ENCODE results near the gene C1QL1. TPM values are rescaled to one million over a fixed set of nuclear protein-coding genes. Genes with fewer than 3 reads are reported as not detected.

The C1QL1 gene
- total RNA-seq, 1 experiment from 2014 or later, result 3.5 TPM

DNA sequence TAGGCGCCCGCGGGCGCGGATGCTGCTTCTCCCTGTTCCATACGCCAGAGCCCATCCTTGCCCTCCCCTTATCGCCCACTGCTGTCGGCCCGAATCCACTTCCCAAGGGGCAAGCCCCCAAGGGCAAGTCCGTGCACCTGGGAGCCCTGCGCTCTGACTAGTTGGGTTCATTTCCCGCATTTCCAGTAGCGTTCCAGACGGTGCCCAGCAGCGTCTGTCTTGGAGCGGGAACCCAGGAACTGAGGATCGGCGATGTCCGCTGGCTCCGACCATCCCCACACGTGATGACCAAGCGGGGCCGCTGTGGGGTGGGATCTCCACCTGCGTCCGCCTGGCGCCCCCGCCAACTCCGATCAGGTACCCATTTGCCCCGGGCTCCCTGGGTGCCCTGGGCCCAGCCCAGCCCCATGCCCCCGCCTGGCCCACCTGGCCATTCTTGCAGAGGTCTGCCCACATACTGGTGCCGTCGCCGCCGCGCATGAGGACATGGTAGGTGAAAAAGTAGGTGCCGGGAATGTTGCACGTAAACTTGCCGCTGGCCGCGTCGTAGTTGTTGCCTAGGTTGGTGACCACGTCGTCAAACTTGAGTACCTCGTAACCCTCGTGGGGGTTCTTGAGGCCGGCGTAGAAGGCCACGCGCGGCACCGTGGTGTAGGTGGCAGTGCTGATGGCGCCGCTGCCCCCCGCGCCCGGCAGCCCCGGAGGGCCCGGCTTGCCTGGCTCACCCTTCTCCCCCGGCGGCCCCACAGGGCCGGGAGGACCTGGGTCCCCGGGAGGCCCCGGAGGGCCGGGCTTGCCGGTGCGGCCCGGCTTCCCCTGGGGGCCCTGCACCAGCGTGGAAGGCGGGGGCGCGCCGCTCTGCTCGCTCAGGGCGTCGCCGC, 837 bp downstream of the C1QL1 start:
- Histone ChIP-seq H3K4me3 (replicated peaks in 1 of 2; ENCODE audit: low read depth in 1 of 2, low read length in 2 of 2) (no peak overlapping the region), H3K27ac (ENCODE audit: low read depth, low read length) (no peak overlapping the region), H3K4me2 (ENCODE audit: low read length) (no peak overlapping the region), H3K9me3 (ENCODE audit: control insufficient read depth in 1 of 2, insufficient read depth in 1 of 2, low read depth in 1 of 2, low read length in 2 of 2) (no peaks in the 10 kb centered on the region), H3K79me2 (ENCODE audit: insufficient read depth, low read length) (no peaks in the 10 kb centered on the region), H3K4me1 (ENCODE audit: control insufficient read depth in 1 of 2, insufficient read depth in 2 of 2, low read length in 2 of 2) (peaks cover 6 to 14% of the 10 kb centered on the region in 2 experiments), H3K27me3 (ENCODE audit: insufficient read depth, low read length) (no peaks in the 10 kb centered on the region), H3K36me3 (ENCODE audit: control insufficient read depth in 1 of 2, insufficient read depth in 2 of 2, low read length in 2 of 2) (no peaks in the 10 kb centered on the region), H4K20me1 (ENCODE audit: insufficient read depth) (no peaks in the 10 kb centered on the region), H3K9me2 (ENCODE audit: insufficient read depth) (no peaks in the 10 kb centered on the region), H2AFZ (ENCODE audit: low read depth, low read length, poor library complexity, severe bottlenecking) (no peak overlapping the region), H3K9ac (ENCODE audit: low read length) (no peak overlapping the region)
- ChIA-PET CTCF (no interaction called here), RAD21 (ENCODE audit: low non-redundant PET in 1 of 2, low total read pairs in 2 of 2, uncharacterized antibody in 2 of 2, unreplicated experiment in 2 of 2) (no interaction called here), POLR2A (no interaction called here)
- TF ChIP-seq SRF (IDR thresholded peaks at IDR 0.05; ENCODE audit: low read depth) (no peak), RAD21 (IDR thresholded peaks at IDR 0.05; ENCODE audit: low read depth) (no peak), ZNF274 (IDR thresholded peaks at IDR 0.05; ENCODE audit: low read depth, low read length) (no peak), SIN3A (IDR thresholded peaks at IDR 0.05; ENCODE audit: low read depth) (no peak), CBX3 (IDR thresholded peaks at IDR 0.05; ENCODE audit: low read depth) (no peak), POLR2AphosphoS5 (IDR thresholded peaks at IDR 0.05; ENCODE audit: low read depth, low read length) (no peak), YY1 (IDR thresholded peaks at IDR 0.05; ENCODE audit: extremely low read depth, insufficient replicate concordance, low read depth, low read length) (no peak), SP1 (IDR thresholded peaks at IDR 0.05; ENCODE audit: low read depth) (no peak), TCF7L2 (IDR thresholded peaks at IDR 0.05; ENCODE audit: borderline replicate concordance, extremely low read depth, insufficient read depth, insufficient read length) (no peak), CEBPB (IDR thresholded peaks at IDR 0.05; ENCODE audit: low read depth) (no peak), JUND (IDR thresholded peaks at IDR 0.05) (no peak), FOSL1 (IDR thresholded peaks at IDR 0.05; ENCODE audit: low read depth) (no peak), ELF1 (IDR thresholded peaks at IDR 0.05; ENCODE audit: borderline replicate concordance, low read depth) (no peak), ZFX (IDR thresholded peaks at IDR 0.05) (no peak), EZH2 (IDR thresholded peaks at IDR 0.05) (no peak), EZH2phosphoT487 (IDR thresholded peaks at IDR 0.05; ENCODE audit: borderline replicate concordance) (no peak)
- TF ChIP-seq, protein P1, sequence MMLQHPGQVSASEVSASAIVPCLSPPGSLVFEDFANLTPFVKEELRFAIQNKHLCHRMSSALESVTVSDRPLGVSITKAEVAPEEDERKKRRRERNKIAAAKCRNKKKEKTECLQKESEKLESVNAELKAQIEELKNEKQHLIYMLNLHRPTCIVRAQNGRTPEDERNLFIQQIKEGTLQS (IDR thresholded peaks at IDR 0.05), result no peak
- TF ChIP-seq, protein P2, sequence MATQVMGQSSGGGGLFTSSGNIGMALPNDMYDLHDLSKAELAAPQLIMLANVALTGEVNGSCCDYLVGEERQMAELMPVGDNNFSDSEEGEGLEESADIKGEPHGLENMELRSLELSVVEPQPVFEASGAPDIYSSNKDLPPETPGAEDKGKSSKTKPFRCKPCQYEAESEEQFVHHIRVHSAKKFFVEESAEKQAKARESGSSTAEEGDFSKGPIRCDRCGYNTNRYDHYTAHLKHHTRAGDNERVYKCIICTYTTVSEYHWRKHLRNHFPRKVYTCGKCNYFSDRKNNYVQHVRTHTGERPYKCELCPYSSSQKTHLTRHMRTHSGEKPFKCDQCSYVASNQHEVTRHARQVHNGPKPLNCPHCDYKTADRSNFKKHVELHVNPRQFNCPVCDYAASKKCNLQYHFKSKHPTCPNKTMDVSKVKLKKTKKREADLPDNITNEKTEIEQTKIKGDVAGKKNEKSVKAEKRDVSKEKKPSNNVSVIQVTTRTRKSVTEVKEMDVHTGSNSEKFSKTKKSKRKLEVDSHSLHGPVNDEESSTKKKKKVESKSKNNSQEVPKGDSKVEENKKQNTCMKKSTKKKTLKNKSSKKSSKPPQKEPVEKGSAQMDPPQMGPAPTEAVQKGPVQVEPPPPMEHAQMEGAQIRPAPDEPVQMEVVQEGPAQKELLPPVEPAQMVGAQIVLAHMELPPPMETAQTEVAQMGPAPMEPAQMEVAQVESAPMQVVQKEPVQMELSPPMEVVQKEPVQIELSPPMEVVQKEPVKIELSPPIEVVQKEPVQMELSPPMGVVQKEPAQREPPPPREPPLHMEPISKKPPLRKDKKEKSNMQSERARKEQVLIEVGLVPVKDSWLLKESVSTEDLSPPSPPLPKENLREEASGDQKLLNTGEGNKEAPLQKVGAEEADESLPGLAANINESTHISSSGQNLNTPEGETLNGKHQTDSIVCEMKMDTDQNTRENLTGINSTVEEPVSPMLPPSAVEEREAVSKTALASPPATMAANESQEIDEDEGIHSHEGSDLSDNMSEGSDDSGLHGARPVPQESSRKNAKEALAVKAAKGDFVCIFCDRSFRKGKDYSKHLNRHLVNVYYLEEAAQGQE (IDR thresholded peaks at IDR 0.05; ENCODE audit: low read depth), result no peak
- TF ChIP-seq, protein P3, sequence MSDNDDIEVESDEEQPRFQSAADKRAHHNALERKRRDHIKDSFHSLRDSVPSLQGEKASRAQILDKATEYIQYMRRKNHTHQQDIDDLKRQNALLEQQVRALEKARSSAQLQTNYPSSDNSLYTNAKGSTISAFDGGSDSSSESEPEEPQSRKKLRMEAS (IDR thresholded peaks at IDR 0.05), result no peak
- TF ChIP-seq, protein P4, sequence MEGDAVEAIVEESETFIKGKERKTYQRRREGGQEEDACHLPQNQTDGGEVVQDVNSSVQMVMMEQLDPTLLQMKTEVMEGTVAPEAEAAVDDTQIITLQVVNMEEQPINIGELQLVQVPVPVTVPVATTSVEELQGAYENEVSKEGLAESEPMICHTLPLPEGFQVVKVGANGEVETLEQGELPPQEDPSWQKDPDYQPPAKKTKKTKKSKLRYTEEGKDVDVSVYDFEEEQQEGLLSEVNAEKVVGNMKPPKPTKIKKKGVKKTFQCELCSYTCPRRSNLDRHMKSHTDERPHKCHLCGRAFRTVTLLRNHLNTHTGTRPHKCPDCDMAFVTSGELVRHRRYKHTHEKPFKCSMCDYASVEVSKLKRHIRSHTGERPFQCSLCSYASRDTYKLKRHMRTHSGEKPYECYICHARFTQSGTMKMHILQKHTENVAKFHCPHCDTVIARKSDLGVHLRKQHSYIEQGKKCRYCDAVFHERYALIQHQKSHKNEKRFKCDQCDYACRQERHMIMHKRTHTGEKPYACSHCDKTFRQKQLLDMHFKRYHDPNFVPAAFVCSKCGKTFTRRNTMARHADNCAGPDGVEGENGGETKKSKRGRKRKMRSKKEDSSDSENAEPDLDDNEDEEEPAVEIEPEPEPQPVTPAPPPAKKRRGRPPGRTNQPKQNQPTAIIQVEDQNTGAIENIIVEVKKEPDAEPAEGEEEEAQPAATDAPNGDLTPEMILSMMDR (IDR thresholded peaks at IDR 0.05 in 2 of 3, conservative IDR thresholded peaks at IDR 0.05 in 1 of 3; ENCODE audit: borderline replicate concordance in 1 of 3, insufficient read depth in 1 of 3, low read depth in 2 of 3, low read length in 2 of 3), result no peak
- BruUV-seq (replicated peaks), result no TSS peak
- DNase-seq (ENCODE audit: low read depth, low spot score) (no peak), ATAC-seq (no peak)
- intact Hi-C loops (cut with micrococcal nuclease), result no loop called here
